NT2/D1 (cell line): ENCODE results near the gene TMEM259.

ENCODE experiments used
- SUZ12 ChIP-seq: IDR thresholded peaks from 2 replicates; pipeline ENCODE4 v1.6.1; 2011; ENCODE audit not compliant: insufficient read length, insufficient read depth; ENCODE audit errors: extremely low read depth
- YY1 ChIP-seq: IDR thresholded peaks from 2 replicates; pipeline ENCODE4 v1.6.1; 2011; ENCODE audit not compliant: insufficient read length, insufficient read depth
- ZNF274 ChIP-seq: IDR thresholded peaks from 2 replicates; pipeline ENCODE4 v1.6.1; 2011; ENCODE audit warnings: mild to moderate bottlenecking, low read depth, low read length

GRCh38 chr19:1051791-1052190, 30.9 kb upstream of the TMEM259 start:
- TF ChIP-seq ZNF274: no peak
- TF ChIP-seq SUZ12: no peak
- TF ChIP-seq YY1: no peak
